GM18511 (cell line): ENCODE results near the gene SUSD1.
A peak's percentile ranks its signal among the peaks of the same experiment; 100 is the strongest.

Experiments
- ATAC-seq: cut with Tn5 transposase; IDR thresholded peaks from one replicate; pipeline ENCODE4 v1.9.1; 2021; ENCODE audit warnings: mild to moderate bottlenecking, moderate library complexity; ENCODE audit not compliant: unreplicated experiment

SUSD1 gene

GRCh38 chr9:112044881-112045280 lies 130.2 kb downstream of the SUSD1 start:
- no peak for ATAC-seq

DNA sequence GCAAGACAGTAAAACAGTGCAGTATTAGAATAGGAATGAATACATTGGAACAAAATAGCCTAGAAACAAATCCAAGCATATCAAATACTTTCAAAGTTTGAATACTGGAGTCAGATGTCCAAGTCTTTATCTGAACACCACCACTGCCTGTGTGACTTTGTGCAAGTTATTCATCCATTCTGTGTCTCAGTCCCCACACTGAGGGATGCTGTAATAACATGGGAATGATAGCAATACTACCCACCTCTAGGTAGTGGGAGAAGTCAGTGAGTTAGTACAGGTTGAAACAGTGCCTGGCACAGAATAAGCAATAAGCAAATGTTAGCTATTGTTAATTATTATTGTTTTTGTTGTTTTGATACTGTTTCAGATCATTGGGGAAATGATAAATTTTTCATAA lies 130.9 kb downstream of the SUSD1 start:
- no peak for ATAC-seq

DNA sequence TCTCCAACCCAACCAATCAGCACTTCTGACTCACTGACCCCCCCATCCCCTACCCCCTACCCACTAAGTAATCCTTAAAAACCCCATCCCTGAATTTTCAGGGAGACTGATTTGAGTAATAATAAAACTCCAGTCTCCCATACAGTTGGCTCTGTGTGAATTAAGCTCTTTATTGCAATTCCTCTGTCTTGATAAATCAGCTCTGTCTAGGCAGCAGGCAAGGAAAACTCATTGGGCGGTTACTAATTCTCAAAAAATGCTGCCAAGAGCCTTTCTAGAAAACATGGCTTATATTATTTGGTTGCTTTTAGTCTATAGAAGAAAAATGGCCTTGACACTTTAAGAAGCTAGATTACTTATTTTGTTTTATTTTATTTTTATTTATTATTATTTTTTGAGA lies 131.7 kb downstream of the SUSD1 start:
- no peak for ATAC-seq

GRCh38 chr9:112042769-112043168 lies 132.3 kb downstream of the SUSD1 start:
- ATAC-seq = no peak

- no peak for ATAC-seq
These were observed 132.9 kb downstream of the SUSD1 start for GRCh38 chr9:112042244-112042638.

- ATAC-seq = no peak
These were observed 133.4 kb downstream of the SUSD1 start for GRCh38 chr9:112041536-112042243.

DNA sequence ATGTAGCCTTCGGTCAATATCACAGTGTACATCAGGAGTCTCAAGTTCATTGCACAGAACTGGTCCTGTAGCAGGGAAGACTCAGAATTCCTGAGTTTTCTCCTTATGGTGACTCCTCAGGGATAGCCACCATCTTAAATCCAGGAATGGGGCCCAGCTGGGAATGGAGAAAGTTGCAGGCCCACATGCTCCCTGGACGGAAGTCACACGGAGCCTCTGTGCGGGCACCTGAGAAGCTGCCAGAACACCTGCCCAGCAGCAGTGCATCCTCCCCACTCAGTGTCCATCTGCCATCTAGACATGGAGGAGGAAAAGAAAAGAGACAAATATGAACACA lies 133.9 kb downstream of the SUSD1 start:
- no peak for ATAC-seq

GRCh38 chr9:112038017-112038408 lies 137.1 kb downstream of the SUSD1 start:
- ATAC-seq = no peak

- peak; percentile 61 for ATAC-seq
These were observed 137.6 kb downstream of the SUSD1 start for GRCh38 chr9:112037281-112038016.

DNA sequence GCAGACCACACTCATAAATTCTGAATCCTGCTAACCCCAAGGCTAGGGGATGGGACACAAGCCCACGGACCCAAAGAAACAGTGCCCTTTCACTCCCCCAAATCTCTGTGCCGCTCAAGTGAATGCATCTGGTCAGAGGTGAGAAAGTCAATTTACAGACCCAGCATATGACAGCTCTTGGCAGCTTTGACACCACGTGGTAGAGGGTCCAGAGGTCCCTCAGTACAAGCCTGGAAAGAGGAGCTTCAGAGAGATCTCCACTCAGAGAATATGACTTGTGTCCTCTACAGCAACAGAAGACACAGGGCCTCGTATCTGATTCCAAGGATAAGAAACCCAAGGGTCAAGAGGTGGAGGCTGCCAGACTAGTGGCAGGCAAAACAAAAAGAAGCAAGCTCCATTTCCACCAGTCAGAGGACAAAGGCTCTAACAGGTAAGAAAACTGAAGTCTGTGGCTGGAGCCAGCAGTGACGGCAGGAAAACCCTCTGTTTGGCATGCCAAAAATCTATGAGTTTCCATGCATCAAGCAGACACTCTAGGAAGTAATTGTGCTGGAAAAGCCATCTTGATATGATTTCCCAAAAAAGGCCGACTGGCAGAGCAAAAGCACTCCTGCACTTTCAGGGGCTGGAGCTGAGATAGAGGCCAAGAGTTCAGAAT lies 139.8 kb downstream of the SUSD1 start:
- ATAC-seq = no peak

GRCh38 chr9:112034216-112034611 lies 140.9 kb downstream of the SUSD1 start:
- no peak for ATAC-seq

GRCh38 chr9:112033237-112034215 lies 141.6 kb downstream of the SUSD1 start:
- no peak for ATAC-seq

DNA sequence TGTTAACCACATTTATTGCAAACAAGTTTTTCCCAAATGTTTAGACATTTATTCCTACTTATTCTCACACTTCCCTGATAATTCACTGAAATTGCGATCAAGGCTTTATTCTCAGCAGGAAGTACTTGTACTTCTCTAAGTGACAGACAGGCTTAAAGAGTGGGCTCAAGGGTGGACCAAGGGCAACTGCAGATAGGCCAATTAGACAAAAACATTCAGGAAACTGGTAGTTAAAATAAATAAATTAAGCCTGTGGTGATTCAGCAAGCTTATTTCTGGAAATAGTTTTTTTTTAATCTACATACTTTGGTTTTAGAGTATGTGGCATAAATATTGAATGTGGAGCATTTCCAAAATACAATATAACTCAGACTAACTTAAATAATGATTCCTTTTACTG lies 142.4 kb downstream of the SUSD1 start:
- no peak for ATAC-seq

GRCh38 chr9:112032009-112032408 lies 143.1 kb downstream of the SUSD1 start:
- ATAC-seq = peak; percentile 49

DNA sequence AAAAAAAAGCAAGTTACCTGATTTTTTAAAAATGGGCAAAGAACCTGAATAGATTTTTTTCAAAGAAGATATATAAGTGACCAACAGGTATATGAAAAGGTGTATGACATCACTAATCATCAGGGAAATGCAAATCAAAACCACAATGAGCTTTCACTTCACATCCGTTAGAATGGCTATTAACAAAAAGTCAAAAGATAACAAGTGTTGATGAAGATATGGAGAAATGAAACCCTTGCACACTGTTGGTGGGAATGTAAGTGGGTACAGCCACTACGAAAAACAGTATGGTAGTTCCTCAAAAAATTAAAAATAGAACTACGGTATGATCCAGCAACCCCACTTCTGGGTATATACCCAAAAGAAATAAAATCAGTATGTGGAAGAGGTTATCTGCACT lies 143.7 kb downstream of the SUSD1 start:
- ATAC-seq = no peak

GRCh38 chr9:112029921-112030444 lies 145.1 kb downstream of the SUSD1 start:
- no peak for ATAC-seq

DNA sequence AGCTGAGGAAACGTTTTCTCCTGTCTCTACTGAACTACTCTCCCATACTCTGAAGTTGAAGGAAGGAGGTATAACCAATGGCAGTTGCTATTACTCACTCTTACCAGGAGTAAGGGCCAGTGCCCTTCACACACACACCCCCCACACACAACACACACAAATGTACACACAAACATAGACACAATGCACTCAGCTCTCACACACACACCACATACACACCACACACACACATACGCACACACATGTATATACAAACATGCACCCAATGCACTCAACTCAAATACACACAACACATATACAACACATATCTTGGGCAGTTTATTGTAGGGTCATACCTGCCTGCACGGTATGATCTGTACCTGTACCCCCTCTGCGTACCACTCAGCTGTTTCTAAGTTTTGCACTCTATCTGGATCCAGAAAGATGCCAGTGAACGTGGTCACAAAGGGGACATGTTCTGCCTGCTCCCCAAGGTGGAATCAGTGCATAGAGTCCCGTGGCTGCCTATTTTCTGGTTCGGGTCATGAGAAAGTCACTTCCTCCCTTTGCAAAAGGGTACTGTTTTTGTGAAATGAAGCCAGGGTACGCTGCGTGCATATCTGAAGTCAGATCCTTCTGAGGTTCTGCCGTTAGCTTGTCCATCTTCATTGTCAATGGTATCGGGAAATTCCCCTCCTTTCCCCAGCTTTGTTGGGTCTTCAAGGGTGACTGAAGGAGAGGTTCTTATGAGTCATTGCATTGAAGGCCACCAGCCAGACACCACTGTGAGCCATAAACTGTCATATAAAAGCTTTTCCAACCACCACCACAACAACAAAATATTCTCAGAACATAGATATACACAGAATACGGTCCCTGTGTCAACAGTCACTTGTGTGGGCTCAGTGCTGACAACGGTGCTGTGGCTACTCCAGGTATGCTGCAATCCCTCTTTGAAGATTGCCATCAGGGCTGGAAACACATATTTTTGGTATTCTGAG lies 146.6 kb downstream of the SUSD1 start:
- peak; percentile 56 for ATAC-seq

GRCh38 chr9:112025850-112026249 lies 149.2 kb downstream of the SUSD1 start:
- ATAC-seq = no peak

DNA sequence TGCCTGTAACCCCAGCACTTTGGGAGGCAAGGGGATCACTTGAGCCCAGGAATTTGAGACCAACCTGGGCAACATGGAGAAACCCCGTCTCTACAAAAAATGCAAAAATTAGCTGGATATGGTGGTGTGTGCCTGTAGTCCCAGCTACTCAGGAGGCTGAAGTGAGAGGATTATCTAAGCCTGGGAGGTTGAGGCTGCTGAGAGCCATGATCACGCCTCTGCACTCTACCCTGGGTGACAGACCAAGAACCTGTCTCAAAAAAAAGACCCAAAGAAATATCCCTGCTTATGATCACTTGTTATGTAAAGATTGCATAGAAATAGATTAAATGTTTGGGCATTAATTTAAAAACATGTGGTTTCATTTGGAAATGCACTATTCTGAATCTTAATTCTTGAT lies 153.4 kb downstream of the SUSD1 start:
- no peak for ATAC-seq
